A673 (cell line): ENCODE results near the gene ANKMY2.

Experiments used
- EZH2 ChIP-seq: fragments of 200-600 bp; sonication (generic); IDR thresholded peaks from 2 replicates; pipeline ENCODE4 v1.6.1; 2017; ENCODE audit warnings: borderline replicate concordance, low read depth, mild to moderate bottlenecking, mixed read lengths, antibody characterized with exemption, low read length; ENCODE audit not compliant: poor library complexity, severe bottlenecking
- TF ChIP-seq, protein P1 (sequence below): fragments of 300-800, 200-600 bp; sonication (generic); conservative IDR thresholded peaks from 2 replicates; pipeline ENCODE4 v1.5.1; 2017; ENCODE audit warnings: low read depth, mild to moderate bottlenecking, antibody characterized with exemption, low read length, moderate library complexity, mixed read lengths

DNA sequence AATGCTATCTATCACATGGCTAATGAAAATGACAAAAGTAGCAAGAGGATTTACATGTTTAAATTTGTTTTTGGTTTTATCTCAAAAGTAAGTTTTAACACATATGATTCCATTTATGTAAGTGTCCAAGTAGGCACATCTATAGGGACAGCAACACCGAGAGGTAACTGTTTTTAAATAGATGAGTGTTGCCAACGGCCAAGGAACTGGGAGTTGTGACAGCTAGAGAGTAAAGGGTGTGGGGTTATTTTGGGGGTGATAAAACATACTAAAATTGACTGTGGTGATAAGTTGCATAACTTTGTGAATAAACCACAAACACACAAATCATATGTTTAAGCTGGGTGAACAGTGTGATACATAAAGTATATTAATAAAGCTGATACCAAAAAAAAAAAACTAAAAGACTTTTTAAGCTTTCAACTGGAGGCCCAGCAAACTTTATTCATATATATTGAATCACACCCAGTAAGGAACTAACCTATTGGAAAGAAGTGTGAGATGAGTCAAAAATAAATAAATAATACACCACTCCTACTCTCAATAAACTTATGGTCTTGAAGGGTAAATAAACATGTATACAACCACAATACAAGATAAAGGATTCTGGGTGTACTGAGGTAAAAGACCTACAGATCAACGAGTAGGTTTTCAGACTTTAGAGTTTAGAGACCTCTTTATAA, 85.9 kb downstream of the ANKMY2 start:
- TF ChIP-seq, protein P1, sequence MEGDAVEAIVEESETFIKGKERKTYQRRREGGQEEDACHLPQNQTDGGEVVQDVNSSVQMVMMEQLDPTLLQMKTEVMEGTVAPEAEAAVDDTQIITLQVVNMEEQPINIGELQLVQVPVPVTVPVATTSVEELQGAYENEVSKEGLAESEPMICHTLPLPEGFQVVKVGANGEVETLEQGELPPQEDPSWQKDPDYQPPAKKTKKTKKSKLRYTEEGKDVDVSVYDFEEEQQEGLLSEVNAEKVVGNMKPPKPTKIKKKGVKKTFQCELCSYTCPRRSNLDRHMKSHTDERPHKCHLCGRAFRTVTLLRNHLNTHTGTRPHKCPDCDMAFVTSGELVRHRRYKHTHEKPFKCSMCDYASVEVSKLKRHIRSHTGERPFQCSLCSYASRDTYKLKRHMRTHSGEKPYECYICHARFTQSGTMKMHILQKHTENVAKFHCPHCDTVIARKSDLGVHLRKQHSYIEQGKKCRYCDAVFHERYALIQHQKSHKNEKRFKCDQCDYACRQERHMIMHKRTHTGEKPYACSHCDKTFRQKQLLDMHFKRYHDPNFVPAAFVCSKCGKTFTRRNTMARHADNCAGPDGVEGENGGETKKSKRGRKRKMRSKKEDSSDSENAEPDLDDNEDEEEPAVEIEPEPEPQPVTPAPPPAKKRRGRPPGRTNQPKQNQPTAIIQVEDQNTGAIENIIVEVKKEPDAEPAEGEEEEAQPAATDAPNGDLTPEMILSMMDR: no peak
- no peak for TF ChIP-seq EZH2
